Keratinocyte (primary cell): ENCODE results near the gene PTPRD. TPM values are rescaled to one million over a fixed set of nuclear protein-coding genes. Genes with fewer than 3 reads are reported as not detected.

ENCODE experiments used
- DNase-seq: peaks from one replicate; pipeline ENCODE4 v3.0.0-alpha.2; 2011; ENCODE audit warnings: low read depth, missing footprints, low spot score
- FAIRE-seq: peaks from 2 replicates; lab custom pipeline; 2011; peaks lifted over from hg19 to GRCh38; lab: Jason Lieb, UNC
- H2AFZ ChIP-seq: 2 replicates; pipeline ENCODE4 v1.6.0; 2012; ENCODE audit warnings: low read length, control low read depth, inconsistent platforms; ENCODE audit not compliant: control insufficient read depth
- H3K27ac ChIP-seq: 2 replicates; pipeline ENCODE4 v1.5.1; 2011; ENCODE audit warnings: low read length; ENCODE audit not compliant: control insufficient read depth, insufficient read depth
- H3K27me3 ChIP-seq: 3 replicates; pipeline ENCODE4 v1.6.0; 2011; ENCODE audit warnings: low read length; ENCODE audit not compliant: control insufficient read depth, insufficient read depth; ENCODE audit errors: extremely low read depth
- H3K36me3 ChIP-seq, 2 experiments: 2 replicates in 1 of 2; 3 replicates in 1 of 2; pipeline ENCODE4 v1.5.1; 2011; ENCODE audit warnings: low read length in 2 of 2, mild to moderate bottlenecking in 1 of 2; ENCODE audit not compliant: control insufficient read depth in 2 of 2, insufficient read depth in 2 of 2; ENCODE audit errors: extremely low read depth in 1 of 2
- H3K4me1 ChIP-seq: 3 replicates; pipeline ENCODE4 v1.5.1; 2011; ENCODE audit warnings: low read length; ENCODE audit not compliant: control insufficient read depth, insufficient read depth; ENCODE audit errors: extremely low read depth
- H3K4me2 ChIP-seq: 3 replicates; pipeline ENCODE4 v1.6.0; 2011; ENCODE audit warnings: low read depth, low read length; ENCODE audit not compliant: control insufficient read depth, insufficient read depth; ENCODE audit errors: extremely low read depth
- H3K4me3 ChIP-seq, 3 experiments: fragments of 200-600 bp in 1 of 3; sonication (generic) in 1 of 3; 2 replicates in 2 of 3; 3 replicates in 1 of 3; pipeline ENCODE4 v1.5.1; 2011 to 2016; ENCODE audit warnings: low read length in 3 of 3, mild to moderate bottlenecking in 3 of 3, control low read depth in 2 of 3, inconsistent platforms in 1 of 3, low read depth in 1 of 3, mixed read lengths in 1 of 3, mixed run types in 1 of 3, moderate library complexity in 1 of 3; ENCODE audit not compliant: control insufficient read depth in 2 of 3, insufficient read depth in 2 of 3; ENCODE audit errors: extremely low read depth in 1 of 3
- H3K79me2 ChIP-seq: 2 replicates; pipeline ENCODE4 v1.6.0; 2012; ENCODE audit warnings: low read length; ENCODE audit not compliant: control insufficient read depth, insufficient read depth
- H3K9ac ChIP-seq: 3 replicates; pipeline ENCODE4 v1.6.0; 2011; ENCODE audit warnings: low read length; ENCODE audit not compliant: control insufficient read depth, insufficient read depth; ENCODE audit errors: extremely low read depth
- H3K9me1 ChIP-seq: 3 replicates; pipeline ENCODE4 v1.6.0; 2011; ENCODE audit warnings: low read length; ENCODE audit not compliant: control insufficient read depth, insufficient read depth; ENCODE audit errors: extremely low read depth
- H3K9me3 ChIP-seq: 2 replicates; pipeline ENCODE4 v1.5.1; 2012; ENCODE audit warnings: low read depth, low read length; ENCODE audit not compliant: control insufficient read depth
- H4K20me1 ChIP-seq: 3 replicates; pipeline ENCODE4 v1.6.0; 2011; ENCODE audit warnings: low read length; ENCODE audit not compliant: control insufficient read depth, insufficient read depth; ENCODE audit errors: extremely low read depth
- CTCF ChIP-seq, 3 experiments: IDR thresholded peaks in 1 of 3; conservative IDR thresholded peaks in 1 of 3; optimal IDR thresholded peaks in 1 of 3; 2 replicates in 2 of 3; 3 replicates in 1 of 3; pipeline versions ENCODE3 to v1.5.1; 2011; ENCODE audit warnings: low read length in 3 of 3, mild to moderate bottlenecking in 3 of 3, moderate library complexity in 2 of 3, control low read depth in 1 of 3, inconsistent platforms in 1 of 3; ENCODE audit not compliant: insufficient read depth in 2 of 3; ENCODE audit errors: extremely low read depth in 1 of 3
- EZH2 ChIP-seq: IDR thresholded peaks from one replicate; pipeline ENCODE4 v1.6.1; 2012; ENCODE audit warnings: inconsistent platforms, mild to moderate bottlenecking, low read length, moderate library complexity
- dilution Hi-C: fragments of 300-500 bp; cut with MboI; formaldehyde crosslinking; loops from one replicate; pipeline ENCODE4 v1.7.0; 2020; ENCODE audit warnings: low sequenced_read_pairs; ENCODE audit not compliant: extremely low pct_ligation_motif_present
- polyA plus RNA-seq, 5 experiments: library from polyadenylated mRNA; depleted of rRNA in 3 of 5; stranded (reverse) in 3 of 5; stranded (forward) in 1 of 5; unstranded in 1 of 5; fragments of >200 nt; gene quantifications; 1 replicate in 1 of 5; 2 replicates in 3 of 5; 3 replicates in 1 of 5; pipeline versions ENCODE4 v1.2.1 to v1.2.3, GENCODE V29; 2011 to 2012; ENCODE audit warnings: missing spikeins in 2 of 5, low read depth in 1 of 5, low replicate concordance in 1 of 5

Gene PTPRD
- polyA plus RNA-seq, 1 donor (not counting 4 experiments of a cell fraction or from before 2014, with no cell fraction given), result 0.10 TPM

DNA sequence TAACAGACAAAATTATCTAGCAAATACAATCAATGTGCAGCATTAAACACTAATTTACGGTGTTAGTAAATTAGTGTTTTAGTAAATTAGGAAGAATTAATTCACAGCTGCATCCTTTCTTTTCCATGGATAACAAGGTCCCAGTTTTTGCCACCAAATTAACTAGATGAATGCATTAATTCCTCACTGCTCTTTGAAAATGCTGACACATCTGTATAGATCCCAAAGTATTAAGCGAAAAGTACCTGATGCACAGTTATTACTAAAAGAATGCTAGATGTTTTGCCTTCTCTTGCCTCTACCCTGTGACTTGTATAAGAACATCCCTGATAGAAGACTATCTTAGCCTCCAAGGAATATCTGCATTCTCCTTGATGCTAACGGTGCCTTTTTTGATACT, 2200.5 kb downstream of the PTPRD start:
- Histone ChIP-seq H3K27me3 (no peaks in the 10 kb centered on the region), H3K4me1 (no peaks in the 10 kb centered on the region), H3K9ac (no peak overlapping the region), H3K4me2 (no peak overlapping the region), H3K4me3 (no peak overlapping the region), H3K79me2 (no peaks in the 10 kb centered on the region), H3K9me1 (no peaks in the 10 kb centered on the region), H2AFZ (no peak overlapping the region), H4K20me1 (no peaks in the 10 kb centered on the region), H3K36me3 (no peaks in the 10 kb centered on the region), H3K27ac (no peak overlapping the region), H3K9me3 (no peaks in the 10 kb centered on the region)
- TF ChIP-seq EZH2 (no peak), CTCF (optimal IDR thresholded peaks at IDR 0.05 in 1 of 3, IDR thresholded peaks at IDR 0.05 in 1 of 3, conservative IDR thresholded peaks at IDR 0.05 in 1 of 3; ENCODE audit: extremely low read depth in 1 of 3, insufficient read depth in 2 of 3, low read length in 3 of 3) (no peak)
- FAIRE-seq (no peak), DNase-seq (no peak)
- dilution Hi-C loops, result no loop called here

- no peaks in the 10 kb centered on the region for H3K9me3 ChIP-seq
- H3K36me3 ChIP-seq, result no peaks in the 10 kb centered on the region
- no peak for DNase-seq
- H2AFZ ChIP-seq, result no peak overlapping the region
- H3K9me1 ChIP-seq, result no peaks in the 10 kb centered on the region
- no peak overlapping the region for H3K27ac ChIP-seq
- no peak for FAIRE-seq
- no peak overlapping the region for H3K9ac ChIP-seq
- no peak for TF ChIP-seq EZH2
- TF ChIP-seq CTCF (optimal IDR thresholded peaks at IDR 0.05 in 1 of 3, IDR thresholded peaks at IDR 0.05 in 1 of 3, conservative IDR thresholded peaks at IDR 0.05 in 1 of 3; ENCODE audit: extremely low read depth in 1 of 3, insufficient read depth in 2 of 3, low read length in 3 of 3), result no peak
- H3K79me2 ChIP-seq, result no peaks in the 10 kb centered on the region
- H4K20me1 ChIP-seq, result no peaks in the 10 kb centered on the region
- H3K4me2 ChIP-seq, result no peak overlapping the region
- no peaks in the 10 kb centered on the region for H3K4me1 ChIP-seq
- H3K4me3 ChIP-seq, result no peak overlapping the region
- dilution Hi-C loops, result no loop called here
- H3K27me3 ChIP-seq, result no peaks in the 10 kb centered on the region
Observed at GRCh38 chr9:8408575-8409190, 2204.1 kb downstream of the PTPRD start.
